HG03520 (cell line): ENCODE measurements around the gene PUM1.
"Not testable (repeated sequence)": the region's sequence is repeated elsewhere in the genome, so short reads cannot be mapped to it uniquely, and the experiment has no call there.

Experiments used
- ATAC-seq: cut with Tn5 transposase; IDR thresholded peaks from one replicate; pipeline ENCODE4 v1.9.1; 2021; ENCODE audit warnings: mild to moderate bottlenecking, moderate library complexity; ENCODE audit not compliant: unreplicated experiment

Gene PUM1

DNA sequence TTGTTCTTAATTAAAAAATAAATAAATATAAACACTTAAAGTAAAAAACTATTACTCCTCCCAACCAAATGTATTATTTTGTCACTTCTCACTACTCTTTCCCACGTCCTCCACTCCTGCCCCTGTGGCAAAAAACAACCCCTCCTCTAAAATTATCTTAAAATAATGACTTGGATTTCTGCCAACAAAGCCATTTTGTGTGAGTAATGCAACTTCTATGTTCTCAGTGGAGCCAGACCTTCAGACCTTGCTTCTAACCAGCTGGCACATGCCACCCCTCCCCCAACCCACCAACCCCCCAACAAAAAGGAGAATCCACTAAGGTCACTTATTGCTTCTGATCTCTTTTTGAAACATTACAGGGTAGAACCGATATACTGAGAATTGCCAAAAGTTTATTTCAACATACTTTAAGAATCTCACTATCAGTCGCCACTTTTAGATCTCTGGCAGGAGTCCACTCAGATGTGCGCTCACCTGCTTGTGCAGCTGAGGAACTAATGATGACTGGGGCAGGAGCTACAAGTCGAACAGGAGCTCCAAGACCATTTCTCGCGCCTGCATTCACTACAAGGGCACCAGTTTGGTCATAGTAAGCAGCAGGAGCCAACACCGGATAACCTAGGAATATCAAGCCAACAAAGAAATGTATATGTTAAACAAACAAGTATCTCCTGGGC lies 98.7 kb downstream of the PUM1 start:
- ATAC-seq = no peak

GRCh38 chr1:30965924-30966599 lies 99.5 kb downstream of the PUM1 start:
- ATAC-seq = no peak

- ATAC-seq = no peak
Observed at GRCh38 chr1:30964706-30965105, 100.8 kb downstream of the PUM1 start.

- no peak for ATAC-seq
Observed at GRCh38 chr1:30962609-30963508, 102.7 kb downstream of the PUM1 start.

DNA sequence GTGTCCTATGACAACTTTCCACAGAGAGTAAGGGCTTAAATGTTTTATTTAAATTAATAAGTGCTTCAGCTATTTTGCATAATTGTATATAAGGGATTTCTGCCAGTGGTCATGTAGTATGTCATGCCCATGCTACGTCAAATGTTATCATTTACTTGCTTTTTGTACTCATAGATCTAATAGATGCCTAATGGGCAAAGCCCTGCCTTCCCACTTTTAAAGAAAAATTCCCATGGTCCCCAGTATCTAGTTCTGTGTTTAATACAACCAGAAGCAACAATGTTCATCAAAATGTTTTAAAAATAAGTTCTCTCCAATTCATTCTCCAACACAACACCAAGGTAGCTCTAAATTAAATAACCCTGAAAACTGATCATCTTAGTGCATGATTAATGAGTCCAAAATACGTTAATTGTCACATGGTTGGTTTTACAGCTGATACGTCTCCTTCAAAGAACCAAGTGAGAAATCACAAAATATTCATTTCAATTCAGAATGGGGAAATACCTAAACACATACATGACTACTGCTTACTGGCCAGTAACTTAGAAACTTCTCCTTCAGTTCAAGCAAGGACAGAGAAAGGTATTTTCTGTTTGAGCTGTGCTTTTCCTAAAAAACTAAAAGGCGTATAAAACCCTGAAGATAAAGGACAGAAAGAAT lies 107.8 kb downstream of the PUM1 start:
- no peak for ATAC-seq

- ATAC-seq = no peak
Observed at GRCh38 chr1:30955448-30956015, 110.0 kb downstream of the PUM1 start.

- no peak for ATAC-seq
Observed at GRCh38 chr1:30953685-30954084, 111.8 kb downstream of the PUM1 start.

- ATAC-seq = no peak
Observed at GRCh38 chr1:30952098-30952497, 113.4 kb downstream of the PUM1 start.

DNA sequence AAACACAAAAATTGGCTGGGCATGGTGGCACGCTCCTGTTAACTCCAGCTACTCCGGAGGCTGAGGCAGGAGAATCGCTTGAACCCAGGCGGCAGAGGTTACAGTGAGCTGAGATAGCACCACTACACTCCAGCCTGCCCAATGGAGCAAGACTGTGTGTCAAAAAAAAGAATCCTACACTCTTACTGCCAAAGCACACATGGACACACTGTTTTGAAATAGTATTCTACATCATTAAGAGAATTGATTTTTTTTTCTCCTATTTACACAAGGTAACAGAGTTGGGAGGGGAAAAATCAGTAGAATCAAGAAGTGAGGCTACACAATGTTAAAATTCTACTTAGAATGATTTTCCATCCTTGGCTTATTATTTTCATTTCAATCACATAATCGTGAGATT lies 114.8 kb downstream of the PUM1 start:
- ATAC-seq = no peak

DNA sequence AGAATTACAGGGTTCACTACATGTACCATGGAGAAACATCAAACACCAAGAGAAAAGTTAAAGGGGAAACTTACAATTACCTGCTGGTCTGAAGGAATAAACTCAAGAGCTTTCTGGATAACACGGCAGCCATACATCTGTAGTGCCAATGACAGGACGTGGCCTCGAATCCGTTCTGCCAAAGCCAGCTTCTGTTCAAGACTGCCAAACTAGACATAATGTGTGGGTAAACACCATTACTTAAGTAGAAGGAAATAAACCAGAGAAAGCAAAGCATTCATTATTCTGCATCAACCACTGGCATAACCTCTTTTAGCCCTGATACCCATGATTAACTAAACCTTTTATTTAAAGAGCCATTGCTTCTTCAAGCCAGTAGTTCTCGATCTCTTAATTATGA lies 115.5 kb downstream of the PUM1 start:
- no peak for ATAC-seq

DNA sequence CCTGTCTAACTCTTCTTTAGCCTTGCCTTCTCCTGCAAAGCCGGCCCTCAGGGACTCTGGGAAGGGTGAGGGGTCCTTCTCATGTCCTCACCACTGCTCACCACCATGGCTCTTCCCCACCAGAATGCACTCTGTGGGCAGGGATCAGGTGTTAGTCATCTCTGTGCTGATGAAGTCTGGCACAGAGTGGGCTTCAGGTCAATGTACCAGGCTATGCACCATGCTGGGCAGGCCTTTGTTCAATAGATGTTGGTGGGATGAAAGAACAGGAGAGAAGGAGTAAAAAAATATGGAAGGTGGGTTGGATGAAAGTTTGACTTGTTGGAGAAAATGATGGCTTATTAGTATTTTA lies 116.1 kb downstream of the PUM1 start:
- not testable (repeated sequence) for ATAC-seq

- not testable (repeated sequence) for ATAC-seq
Observed at GRCh38 chr1:30948813-30949486, 116.6 kb downstream of the PUM1 start.

- no peak for ATAC-seq
Observed at GRCh38 chr1:30948278-30948677, 117.2 kb downstream of the PUM1 start.

DNA sequence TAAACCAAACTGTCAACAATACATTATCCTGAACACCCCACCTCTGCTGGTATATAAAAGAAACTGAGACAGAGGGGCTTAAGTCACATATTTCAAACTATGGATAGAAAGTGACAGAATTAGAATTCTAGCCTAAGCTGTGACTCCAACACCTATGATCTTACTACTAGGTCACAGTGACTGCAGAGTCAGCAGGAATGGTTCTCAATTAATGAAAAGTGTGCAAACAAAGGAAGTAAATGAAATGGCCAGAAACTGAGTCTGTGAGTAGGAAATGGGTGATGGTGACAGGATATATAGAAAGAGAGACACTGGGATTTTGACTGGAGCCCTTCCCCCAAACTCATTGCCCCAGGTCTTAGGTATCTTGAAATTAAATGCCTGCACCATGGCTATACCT lies 118.3 kb downstream of the PUM1 start:
- ATAC-seq = no peak

DNA sequence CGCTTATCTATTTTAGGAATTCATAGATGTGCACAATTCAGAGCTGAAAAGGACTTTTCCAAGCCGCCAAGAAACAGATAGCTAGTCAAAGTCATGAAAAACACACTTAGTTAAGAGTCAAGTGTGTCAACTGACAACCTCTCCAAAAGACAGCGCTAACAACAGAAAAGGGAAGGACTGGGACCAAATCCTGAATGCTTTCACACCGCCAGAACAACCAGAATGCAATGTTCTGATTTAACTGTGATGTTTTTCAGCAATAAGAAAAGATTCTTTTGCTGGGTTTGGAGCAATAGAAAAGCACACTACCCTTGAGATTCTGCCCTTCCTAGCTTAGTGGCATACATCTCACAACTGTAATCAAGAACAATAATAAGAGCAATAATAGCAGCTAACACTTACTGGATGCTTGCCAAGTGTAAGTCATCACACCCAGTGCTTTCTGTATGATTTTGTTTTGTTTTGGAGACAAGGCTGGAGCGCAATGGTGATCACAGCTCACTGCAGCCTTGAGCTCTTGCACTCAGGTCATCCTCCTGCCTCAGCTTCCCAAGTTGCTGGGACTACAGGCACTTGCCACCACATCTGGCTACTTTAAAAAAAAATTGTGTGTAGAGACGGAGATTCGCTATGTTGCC lies 123.1 kb downstream of the PUM1 start:
- no peak for ATAC-seq

DNA sequence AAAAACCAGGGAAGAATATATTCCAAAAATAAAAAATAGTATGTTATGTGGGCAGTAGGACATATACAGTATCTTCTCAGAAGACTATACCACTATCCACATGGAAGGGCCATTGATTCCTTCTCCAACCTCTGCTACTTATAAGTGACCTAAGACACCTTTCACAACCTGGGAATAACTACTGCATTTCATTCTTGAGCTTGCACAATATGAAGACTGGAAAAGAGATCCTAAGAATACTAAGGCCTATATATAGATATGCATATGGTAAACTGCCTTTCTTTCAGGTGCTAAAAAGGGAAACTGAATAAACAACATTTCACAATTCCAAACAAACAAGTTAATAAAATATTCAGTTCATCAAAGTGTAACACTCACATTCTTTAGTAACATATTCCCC lies 125.0 kb downstream of the PUM1 start:
- ATAC-seq = no peak

DNA sequence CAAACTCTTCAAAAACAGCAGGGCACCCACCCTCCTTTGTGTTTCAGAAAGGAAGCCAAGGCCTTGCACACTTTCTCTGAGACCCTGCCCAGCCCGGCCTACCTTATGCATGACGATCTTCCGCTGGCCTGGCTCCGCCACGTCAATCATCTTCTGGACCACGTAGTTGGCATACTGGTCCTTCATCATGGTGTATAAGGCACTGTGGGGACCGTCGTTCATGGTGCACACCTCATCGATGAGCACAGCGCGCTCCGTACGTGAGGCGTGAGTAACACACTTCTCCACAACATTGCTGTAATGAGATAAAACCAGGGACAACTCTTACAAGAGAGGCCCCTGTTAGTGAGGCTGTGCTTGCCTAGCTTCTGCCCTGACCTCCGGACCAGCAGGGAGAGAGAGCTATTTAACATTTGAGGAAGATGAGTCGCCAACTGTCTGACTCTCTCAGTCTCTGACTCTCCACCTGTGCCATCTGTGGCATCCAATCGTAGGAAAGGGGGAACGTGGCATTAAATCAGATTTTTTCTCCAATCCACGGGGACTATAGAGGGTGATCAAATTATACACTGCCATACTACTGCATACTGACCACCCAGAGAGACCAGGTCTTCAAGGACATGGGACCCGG lies 128.9 kb downstream of the PUM1 start:
- no peak for ATAC-seq

DNA sequence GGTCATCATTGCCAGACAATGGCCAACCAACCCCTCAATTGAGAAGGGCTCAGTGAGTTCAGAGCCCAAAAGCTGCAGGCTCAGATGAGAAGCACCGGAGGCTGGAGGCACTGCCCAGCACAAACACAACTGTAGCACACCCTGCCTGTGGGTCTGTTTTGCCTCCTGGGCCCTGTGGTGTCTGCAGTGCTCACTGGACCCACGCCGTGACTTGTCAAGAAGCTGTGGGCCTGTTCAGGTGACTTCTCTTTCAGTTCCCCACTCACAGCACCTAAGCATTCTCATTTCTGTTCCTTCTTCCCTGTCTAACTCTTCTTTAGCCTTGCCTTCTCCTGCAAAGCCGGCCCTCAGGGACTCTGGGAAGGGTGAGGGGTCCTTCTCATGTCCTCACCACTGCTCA lies 129.8 kb downstream of the PUM1 start:
- ATAC-seq = not testable (repeated sequence)

- ATAC-seq = no peak
Observed at GRCh38 chr1:30934613-30935012, 130.9 kb downstream of the PUM1 start.
